ENCODE measurements around the gene CCDC38.

DNA sequence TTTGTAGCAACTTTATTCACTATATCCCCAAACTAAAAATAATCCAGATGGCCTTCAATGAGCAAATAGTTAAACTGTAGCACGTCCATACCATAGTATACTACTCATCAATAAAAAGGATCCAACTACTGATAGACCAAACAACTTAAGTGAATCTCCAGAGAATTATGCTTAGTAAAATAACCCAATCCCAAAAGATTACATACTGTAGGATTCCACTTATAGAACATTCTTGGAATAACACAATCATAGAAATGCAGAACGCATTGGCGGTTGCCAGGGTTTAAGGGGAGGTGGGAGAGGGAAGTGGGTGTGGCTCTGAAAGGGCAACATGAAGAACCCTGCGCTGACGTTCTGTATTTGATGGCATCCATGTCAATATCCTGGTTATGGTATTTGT, 55.1 kb downstream of the CCDC38 start:
- TF ChIP-seq CEBPB (IDR thresholded peaks at IDR 0.05; ENCODE audit: borderline replicate concordance in 1 of 2, low read depth in 2 of 2, low read length in 2 of 2) (no peak), ZBED1 (IDR thresholded peaks at IDR 0.05; ENCODE audit: borderline replicate concordance) (no peak), EZH2 (IDR thresholded peaks at IDR 0.05; ENCODE audit: borderline replicate concordance, control insufficient read depth, low read depth, low read length) (no peak), PAX5 (IDR thresholded peaks at IDR 0.05; ENCODE audit: borderline replicate concordance, low read depth, low read length) (no peak), TBL1XR1 (IDR thresholded peaks at IDR 0.05; ENCODE audit: low read depth, low read length) (no peak), MEF2A (IDR thresholded peaks at IDR 0.05; ENCODE audit: insufficient read depth, low read depth, low read length) (no peak), DPF2 (IDR thresholded peaks at IDR 0.05) (no peak), RAD21 (IDR thresholded peaks at IDR 0.05; ENCODE audit: insufficient read depth, low read depth, low read length) (no peak), KAT2A (conservative IDR thresholded peaks at IDR 0.05; ENCODE audit: control insufficient read depth, low read depth, low read length) (no peak), EP300 (IDR thresholded peaks at IDR 0.05; ENCODE audit: borderline replicate concordance in 1 of 2, control insufficient read depth in 1 of 2, low read depth in 2 of 2, low read length in 2 of 2) (no peak), RFX5 (IDR thresholded peaks at IDR 0.05; ENCODE audit: low read depth, low read length) (no peak)
- TF ChIP-seq, protein P1, sequence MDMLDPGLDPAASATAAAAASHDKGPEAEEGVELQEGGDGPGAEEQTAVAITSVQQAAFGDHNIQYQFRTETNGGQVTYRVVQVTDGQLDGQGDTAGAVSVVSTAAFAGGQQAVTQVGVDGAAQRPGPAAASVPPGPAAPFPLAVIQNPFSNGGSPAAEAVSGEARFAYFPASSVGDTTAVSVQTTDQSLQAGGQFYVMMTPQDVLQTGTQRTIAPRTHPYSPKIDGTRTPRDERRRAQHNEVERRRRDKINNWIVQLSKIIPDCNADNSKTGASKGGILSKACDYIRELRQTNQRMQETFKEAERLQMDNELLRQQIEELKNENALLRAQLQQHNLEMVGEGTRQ (IDR thresholded peaks at IDR 0.05; ENCODE audit: borderline replicate concordance, low read depth, low read length), result no peak
- TF ChIP-seq, protein P2, sequence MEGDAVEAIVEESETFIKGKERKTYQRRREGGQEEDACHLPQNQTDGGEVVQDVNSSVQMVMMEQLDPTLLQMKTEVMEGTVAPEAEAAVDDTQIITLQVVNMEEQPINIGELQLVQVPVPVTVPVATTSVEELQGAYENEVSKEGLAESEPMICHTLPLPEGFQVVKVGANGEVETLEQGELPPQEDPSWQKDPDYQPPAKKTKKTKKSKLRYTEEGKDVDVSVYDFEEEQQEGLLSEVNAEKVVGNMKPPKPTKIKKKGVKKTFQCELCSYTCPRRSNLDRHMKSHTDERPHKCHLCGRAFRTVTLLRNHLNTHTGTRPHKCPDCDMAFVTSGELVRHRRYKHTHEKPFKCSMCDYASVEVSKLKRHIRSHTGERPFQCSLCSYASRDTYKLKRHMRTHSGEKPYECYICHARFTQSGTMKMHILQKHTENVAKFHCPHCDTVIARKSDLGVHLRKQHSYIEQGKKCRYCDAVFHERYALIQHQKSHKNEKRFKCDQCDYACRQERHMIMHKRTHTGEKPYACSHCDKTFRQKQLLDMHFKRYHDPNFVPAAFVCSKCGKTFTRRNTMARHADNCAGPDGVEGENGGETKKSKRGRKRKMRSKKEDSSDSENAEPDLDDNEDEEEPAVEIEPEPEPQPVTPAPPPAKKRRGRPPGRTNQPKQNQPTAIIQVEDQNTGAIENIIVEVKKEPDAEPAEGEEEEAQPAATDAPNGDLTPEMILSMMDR (IDR thresholded peaks at IDR 0.05 in 2 of 3, conservative IDR thresholded peaks at IDR 0.05 in 1 of 3; ENCODE audit: control insufficient read depth in 2 of 3, extremely low read depth in 1 of 3, insufficient read depth in 1 of 3, low read depth in 3 of 3, low read length in 3 of 3), result no peak

Data from GM12878 (cell line).